Ishikawa (cell line): ENCODE measurements around the gene FOXN3.
A peak's percentile ranks its signal among the peaks of the same experiment; 100 is the strongest.

Experiments
- CEBPB ChIP-seq: IDR thresholded peaks from 2 replicates; pipeline ENCODE4 v1.6.1; 2012
- CREB1 ChIP-seq: IDR thresholded peaks from 2 replicates; pipeline ENCODE4 v1.6.1; 2012; ENCODE audit warnings: low read depth
- EGR1 ChIP-seq: IDR thresholded peaks from 2 replicates; pipeline ENCODE4 v1.6.1; 2012
- EP300 ChIP-seq: IDR thresholded peaks from 2 replicates; pipeline ENCODE4 v1.6.1; 2012; ENCODE audit warnings: borderline replicate concordance
- FOXM1 ChIP-seq: IDR thresholded peaks from 2 replicates; pipeline ENCODE4 v1.6.1; 2012; ENCODE audit warnings: low read depth, borderline replicate concordance
- NFIC ChIP-seq: IDR thresholded peaks from 2 replicates; pipeline ENCODE4 v1.6.1; 2012
- RAD21 ChIP-seq: IDR thresholded peaks from 2 replicates; pipeline ENCODE4 v1.6.1; 2012; ENCODE audit warnings: low read depth
- TAF1 ChIP-seq: IDR thresholded peaks from 2 replicates; pipeline ENCODE4 v1.6.1; 2012; ENCODE audit warnings: low read depth, mild to moderate bottlenecking
- TCF12 ChIP-seq: IDR thresholded peaks from 2 replicates; pipeline ENCODE4 v1.6.1; 2012; ENCODE audit warnings: low read depth
- TEAD4 ChIP-seq: IDR thresholded peaks from 2 replicates; pipeline ENCODE4 v1.6.1; 2012
- YY1 ChIP-seq: IDR thresholded peaks from 2 replicates; pipeline ENCODE4 v1.6.1; 2012; ENCODE audit warnings: low read depth
- ZBTB7A ChIP-seq: IDR thresholded peaks from 2 replicates; pipeline ENCODE4 v1.6.1; 2012; ENCODE audit warnings: low read depth
- TF ChIP-seq, protein P1 (sequence below): IDR thresholded peaks from 2 replicates; pipeline ENCODE4 v1.6.1; 2012
- TF ChIP-seq, protein P2 (sequence below): IDR thresholded peaks from 2 replicates; pipeline ENCODE4 v1.6.1; 2012
- TF ChIP-seq, protein P3 (sequence below): IDR thresholded peaks from 2 replicates; pipeline ENCODE4 v1.6.1; 2012; ENCODE audit warnings: low read depth, mild to moderate bottlenecking

The FOXN3 gene

DNA sequence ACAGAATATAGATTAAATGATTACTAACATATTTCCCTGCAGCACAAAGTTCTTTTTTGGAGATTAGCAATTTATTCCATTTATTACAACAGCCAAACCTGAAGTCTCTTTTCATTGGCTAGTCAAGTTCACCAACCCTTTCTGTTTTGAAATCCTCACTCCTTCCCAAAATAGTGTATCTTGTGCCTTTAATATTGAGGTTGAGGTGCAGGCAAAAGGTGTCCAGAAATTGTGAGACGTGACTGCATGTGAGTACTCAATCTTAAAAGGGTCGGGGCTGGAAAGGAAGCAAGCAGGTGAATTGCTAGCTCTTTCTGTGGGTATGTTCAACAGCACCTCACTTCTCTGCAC, 11.1 kb upstream of the FOXN3 start:
- TF ChIP-seq ZBTB7A (no peak), NFIC (no peak), TEAD4 (no peak), EGR1 (no peak), YY1 (no peak), FOXM1 (no peak), CREB1 (no peak), TAF1 (no peak)
- TF ChIP-seq, protein P1, sequence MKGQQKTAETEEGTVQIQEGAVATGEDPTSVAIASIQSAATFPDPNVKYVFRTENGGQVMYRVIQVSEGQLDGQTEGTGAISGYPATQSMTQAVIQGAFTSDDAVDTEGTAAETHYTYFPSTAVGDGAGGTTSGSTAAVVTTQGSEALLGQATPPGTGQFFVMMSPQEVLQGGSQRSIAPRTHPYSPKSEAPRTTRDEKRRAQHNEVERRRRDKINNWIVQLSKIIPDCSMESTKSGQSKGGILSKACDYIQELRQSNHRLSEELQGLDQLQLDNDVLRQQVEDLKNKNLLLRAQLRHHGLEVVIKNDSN: no peak
- TF ChIP-seq, protein P2, sequence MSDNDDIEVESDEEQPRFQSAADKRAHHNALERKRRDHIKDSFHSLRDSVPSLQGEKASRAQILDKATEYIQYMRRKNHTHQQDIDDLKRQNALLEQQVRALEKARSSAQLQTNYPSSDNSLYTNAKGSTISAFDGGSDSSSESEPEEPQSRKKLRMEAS: no peak

DNA sequence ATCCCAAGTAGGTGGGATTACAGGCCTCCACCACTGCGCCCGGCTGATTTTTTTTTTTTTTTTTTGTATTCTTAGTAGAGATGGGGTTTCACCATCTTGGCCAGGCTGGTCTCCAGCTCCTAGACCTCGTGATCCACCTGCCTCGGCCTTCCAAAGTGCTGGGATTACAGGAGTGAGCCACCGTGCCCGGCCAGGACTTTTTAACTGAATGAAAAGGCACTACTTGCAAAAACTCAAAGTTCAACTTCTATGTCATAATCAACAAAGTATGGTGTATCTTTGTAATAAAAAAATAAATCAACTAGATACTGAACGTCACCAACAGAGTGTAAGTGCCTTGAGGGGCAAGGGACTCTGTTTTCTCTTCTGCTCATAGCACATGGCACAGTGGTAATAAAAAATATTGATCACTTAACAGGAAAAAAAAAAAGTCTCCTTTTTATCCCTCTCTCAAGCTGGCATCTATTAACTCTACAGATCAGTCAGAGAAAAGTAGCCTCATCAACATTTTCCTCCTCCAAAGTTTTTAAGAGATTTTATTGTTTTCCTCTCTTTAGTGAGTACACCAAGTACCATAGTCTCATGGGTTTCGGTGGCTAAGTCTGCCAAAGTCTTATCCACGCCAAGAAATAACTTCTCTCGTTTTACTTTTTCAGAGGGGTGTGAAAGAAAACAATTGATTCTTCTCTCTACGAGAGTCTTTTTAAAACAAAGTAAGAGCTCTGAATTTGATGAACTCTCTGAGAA, 10.6 kb upstream of the FOXN3 start:
- TF ChIP-seq, protein P2: no peak
- TF ChIP-seq TEAD4 (no peak), FOXM1 (no peak), CREB1 (no peak), NFIC (no peak)
- TF ChIP-seq, protein P1: no peak

DNA sequence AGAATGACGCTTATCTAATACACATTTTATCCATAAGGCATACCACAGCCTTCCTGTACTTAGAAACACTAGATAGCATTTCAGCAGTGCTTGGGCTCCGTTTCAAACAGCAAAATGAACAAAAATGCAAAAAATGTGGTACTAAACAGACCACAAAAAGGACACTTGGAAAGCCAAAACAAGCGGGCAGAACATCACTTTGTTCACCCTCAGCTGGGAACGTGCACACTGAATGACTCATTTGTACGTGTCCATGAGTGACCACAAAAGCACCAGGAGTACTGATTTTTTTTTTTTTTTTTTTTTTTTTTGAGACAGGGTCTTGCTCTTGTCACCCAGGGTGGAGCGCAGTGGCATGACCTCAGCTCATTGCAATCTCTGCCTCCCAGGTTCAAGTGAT, 8.9 kb upstream of the FOXN3 start:
- peak; percentile 59 for TF ChIP-seq TEAD4
- peak; percentile 38; the same call in 1 of the 2 replicates for TF ChIP-seq TCF12
- no peak for TF ChIP-seq TAF1
- peak; percentile 47; the same call in 1 of the 2 replicates for TF ChIP-seq NFIC

DNA sequence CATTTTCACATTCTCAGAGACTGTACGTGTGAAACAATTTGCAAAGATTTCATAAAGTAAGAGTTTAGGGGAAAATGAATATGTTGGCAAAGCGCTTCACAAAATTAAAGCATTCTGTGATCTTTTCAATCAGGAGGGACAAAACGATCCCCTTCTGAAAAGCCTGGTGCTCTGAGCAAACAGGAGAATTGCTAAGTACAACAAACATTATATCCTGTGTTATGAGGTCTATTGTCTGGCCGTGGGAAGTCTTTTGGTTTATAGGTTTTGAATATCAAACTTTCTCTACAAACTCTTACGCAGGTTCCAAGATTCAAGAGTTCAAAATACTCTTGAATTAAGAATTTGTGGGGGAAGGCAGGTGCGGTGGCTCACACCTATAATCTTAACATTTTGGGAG, 7.2 kb upstream of the FOXN3 start:
- no peak for TF ChIP-seq FOXM1
- TF ChIP-seq, protein P1: no peak

DNA sequence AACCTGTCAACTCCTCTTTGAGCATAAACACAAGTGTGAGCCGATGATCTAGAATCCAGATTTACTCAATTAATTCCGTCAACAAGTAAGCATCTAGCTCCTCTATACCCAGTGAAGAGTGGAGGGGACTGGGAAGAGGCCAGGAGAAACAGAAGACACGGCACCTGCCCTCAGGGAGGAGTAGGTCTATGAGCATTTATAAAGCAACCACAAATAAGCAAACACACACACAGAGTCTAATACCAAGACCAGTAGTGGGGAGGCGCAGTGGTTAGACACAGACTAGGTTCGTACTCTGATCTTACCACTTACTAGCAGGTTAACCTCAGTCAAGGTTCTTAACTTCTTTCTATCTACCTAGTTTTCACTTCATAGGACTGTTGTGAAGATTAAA, 5.9 kb upstream of the FOXN3 start:
- TF ChIP-seq CREB1 (no peak), EP300 (no peak), TAF1 (no peak), CEBPB (no peak), FOXM1 (no peak), TCF12 (no peak), YY1 (no peak), TEAD4 (no peak), ZBTB7A (no peak), EGR1 (no peak), RAD21 (no peak), NFIC (no peak)
- TF ChIP-seq, protein P2: no peak
- TF ChIP-seq, protein P3, sequence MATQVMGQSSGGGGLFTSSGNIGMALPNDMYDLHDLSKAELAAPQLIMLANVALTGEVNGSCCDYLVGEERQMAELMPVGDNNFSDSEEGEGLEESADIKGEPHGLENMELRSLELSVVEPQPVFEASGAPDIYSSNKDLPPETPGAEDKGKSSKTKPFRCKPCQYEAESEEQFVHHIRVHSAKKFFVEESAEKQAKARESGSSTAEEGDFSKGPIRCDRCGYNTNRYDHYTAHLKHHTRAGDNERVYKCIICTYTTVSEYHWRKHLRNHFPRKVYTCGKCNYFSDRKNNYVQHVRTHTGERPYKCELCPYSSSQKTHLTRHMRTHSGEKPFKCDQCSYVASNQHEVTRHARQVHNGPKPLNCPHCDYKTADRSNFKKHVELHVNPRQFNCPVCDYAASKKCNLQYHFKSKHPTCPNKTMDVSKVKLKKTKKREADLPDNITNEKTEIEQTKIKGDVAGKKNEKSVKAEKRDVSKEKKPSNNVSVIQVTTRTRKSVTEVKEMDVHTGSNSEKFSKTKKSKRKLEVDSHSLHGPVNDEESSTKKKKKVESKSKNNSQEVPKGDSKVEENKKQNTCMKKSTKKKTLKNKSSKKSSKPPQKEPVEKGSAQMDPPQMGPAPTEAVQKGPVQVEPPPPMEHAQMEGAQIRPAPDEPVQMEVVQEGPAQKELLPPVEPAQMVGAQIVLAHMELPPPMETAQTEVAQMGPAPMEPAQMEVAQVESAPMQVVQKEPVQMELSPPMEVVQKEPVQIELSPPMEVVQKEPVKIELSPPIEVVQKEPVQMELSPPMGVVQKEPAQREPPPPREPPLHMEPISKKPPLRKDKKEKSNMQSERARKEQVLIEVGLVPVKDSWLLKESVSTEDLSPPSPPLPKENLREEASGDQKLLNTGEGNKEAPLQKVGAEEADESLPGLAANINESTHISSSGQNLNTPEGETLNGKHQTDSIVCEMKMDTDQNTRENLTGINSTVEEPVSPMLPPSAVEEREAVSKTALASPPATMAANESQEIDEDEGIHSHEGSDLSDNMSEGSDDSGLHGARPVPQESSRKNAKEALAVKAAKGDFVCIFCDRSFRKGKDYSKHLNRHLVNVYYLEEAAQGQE: no peak
- TF ChIP-seq, protein P1: no peak

DNA sequence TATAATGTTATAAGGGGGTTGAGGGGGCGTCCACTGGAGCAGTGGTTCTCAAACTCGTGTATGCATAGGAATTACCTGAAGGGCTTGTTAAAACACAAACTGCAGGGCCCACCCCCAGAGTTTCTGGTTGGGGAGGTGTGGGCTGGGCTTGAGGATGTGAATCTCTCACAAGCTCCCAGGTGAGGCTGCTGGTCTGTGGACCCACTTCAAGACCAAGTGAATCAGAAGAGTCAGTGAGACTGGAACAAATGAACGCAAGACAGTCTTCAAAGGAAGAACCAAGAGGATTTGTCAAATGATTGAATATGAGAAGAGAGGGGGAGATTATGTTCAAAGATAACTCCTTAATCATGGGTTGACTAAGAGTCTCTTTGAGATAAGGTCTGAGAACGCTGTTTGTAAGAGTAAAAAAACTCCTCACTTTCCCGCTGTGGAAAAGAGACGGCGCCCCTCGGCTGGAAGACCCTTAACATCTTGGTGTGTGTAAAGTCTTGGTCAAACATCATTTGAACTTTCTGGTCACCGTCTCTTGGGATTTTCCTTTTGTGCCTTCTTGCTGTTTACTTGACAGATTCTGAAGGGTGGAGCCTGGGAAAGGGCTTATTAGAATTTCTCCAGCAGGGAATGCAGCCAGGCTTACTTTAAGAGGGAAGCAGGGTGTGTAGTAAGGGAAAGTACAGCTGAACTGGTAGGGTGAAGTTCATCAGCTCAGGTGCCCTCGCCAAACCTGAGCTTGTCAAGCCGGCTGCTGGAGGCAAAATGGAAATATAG, 5.3 kb upstream of the FOXN3 start:
- TF ChIP-seq TCF12 (no peak), NFIC (no peak), TEAD4 (no peak), YY1 (no peak), TAF1 (no peak)
- TF ChIP-seq, protein P2: no peak

DNA sequence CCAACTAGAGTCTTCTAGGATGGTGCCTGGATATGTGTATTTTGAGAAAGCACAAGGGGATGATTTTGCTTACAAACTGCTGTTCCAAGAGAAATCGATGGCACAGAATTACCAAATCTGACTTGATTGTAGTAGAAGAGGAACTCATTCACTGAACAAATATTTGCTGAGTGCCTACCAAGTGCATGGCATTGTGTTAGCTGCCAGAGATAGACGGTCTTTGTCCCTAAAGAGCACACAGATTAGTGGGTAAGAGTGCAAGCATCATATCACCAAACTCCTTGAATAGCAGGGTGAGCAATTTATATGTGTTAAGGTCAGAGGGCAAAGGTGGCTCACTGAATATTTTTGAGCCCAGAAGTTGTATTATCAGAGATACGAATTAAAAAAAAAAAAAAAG, 3.5 kb upstream of the FOXN3 start:
- TF ChIP-seq NFIC: no peak
- TF ChIP-seq EGR1: no peak
- no peak for TF ChIP-seq TAF1
- TF ChIP-seq RAD21: no peak
- TF ChIP-seq, protein P3: no peak
